CD4-positive, alpha-beta T cell treated with Interleukin-6 at 100 ng/mL for 8 hours (primary cell): ENCODE data around the gene SELPLG.
A peak's percentile ranks its signal among the peaks of the same experiment; 100 is the strongest.
"Not testable (repeated sequence)": the region's sequence is repeated elsewhere in the genome, so short reads cannot be mapped to it uniquely, and the experiment has no call there.

Experiments
- DNase-seq: peaks from one replicate; pipeline ENCODE4 v3.0.0-alpha.2; 2020; ENCODE audit warnings: mixed read lengths, low spot score

SELPLG gene

GRCh38 chr12:108618953-108619274 lies 14.8 kb downstream of the SELPLG start:
- not testable (repeated sequence) for DNase-seq

DNA sequence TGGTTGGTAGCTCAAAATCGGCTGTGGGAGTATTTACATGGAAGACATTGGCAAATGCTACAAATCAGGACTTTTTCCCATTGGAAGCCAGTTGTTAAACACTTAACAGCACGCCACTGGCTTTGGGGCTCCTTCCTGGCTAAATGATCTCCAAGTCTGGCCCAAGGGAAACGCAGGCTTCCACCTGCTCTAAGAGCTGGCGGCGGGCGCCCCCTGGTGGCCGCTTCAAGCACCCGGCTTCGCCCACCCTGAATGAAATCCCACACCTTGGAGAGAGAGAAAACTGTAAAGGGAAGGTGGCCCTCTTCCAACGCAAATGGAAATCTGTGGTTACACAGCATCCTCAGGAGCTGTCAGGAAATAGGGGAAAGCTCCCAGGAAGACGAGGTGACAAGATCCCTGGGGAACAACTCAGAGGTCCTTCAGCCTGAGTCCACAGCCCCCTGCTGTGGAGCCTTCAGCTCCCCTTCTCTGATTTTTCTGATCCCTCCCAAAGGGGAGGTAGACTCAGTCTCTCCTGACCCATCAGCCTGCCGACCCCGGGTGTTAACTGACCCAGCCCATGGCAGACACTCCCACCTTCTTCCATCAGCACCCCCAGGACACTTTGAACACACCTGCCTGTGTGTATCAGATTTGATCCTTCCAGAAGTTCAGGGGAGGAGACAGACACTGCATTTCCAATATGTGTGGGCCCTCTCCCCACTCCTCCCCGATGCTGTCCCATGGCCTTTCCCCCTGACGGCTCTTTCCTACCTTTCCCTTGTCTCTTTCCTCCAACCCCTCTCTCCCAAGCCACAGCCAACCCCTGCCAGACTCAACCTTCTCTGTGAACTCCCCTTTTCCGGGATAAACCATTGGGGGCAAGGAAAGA lies 15.4 kb downstream of the SELPLG start:
- peak; percentile 69 for DNase-seq

DNA sequence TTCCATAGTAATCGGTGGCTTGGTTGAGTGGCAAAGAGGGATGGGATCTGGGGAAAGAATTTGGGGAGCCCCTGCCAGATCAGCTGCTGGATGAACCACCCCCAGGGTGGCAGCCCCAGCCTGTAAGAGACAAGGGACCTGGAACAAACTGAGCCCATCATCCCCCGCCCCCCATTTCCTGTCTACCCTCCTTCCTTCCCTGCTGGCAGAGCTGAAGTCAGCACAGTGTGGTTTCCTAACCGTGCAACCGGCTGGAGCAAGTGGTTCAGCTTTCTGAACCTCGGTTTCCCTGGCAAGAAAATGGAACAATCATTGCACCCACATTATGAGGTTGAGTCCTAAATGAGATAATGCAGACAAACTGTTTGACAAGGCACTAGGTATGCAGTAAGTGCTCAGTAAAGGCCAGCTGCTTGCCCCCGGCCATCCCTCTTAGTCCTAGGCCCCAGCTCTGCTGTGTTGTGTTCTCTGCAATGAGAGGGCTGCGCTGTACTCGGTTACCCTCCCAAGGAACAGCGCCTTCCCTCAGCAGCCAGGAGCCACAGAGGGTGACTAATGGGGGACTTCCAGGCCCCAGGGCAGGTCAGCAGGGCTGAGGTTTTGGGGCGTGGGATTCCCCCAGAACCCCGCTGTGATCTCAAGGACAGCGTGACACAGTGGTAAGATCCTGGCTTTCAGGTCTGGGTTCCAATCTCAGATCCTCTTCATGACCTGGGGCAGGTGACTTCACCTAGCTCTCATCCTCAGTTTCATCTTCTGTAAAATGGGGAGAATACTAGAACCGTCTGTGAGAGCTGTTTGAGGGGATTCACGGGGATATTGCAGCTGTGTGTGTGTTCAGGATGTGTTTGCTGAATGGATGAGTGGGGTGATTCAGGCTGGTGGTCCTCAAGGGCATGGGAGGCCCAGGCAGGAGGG lies 16.5 kb downstream of the SELPLG start:
- peak; percentile 76 for DNase-seq

DNA sequence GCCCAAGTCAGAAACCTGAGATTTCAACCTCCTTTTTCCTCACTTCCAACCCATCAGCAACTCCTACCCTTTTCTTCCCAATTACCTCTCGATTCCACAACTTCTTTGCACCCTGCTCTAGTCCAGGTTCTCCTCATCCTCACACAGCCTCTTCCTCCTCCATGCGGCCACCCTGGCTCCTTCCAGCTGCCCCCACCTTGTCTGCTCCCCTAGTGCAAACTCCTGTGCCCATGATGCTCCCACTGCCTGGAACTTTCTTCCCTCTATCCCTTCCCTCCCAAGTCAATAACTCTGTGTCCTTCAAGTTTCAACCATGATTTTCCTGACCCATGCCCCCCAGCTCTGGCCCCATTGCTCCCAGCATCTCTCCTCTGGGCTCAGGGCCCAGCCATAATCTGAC lies 17.3 kb downstream of the SELPLG start:
- no peak for DNase-seq

- DNase-seq = no peak
Measured at GRCh38 chr12:108615918-108616317, 17.8 kb downstream of the SELPLG start.

DNA sequence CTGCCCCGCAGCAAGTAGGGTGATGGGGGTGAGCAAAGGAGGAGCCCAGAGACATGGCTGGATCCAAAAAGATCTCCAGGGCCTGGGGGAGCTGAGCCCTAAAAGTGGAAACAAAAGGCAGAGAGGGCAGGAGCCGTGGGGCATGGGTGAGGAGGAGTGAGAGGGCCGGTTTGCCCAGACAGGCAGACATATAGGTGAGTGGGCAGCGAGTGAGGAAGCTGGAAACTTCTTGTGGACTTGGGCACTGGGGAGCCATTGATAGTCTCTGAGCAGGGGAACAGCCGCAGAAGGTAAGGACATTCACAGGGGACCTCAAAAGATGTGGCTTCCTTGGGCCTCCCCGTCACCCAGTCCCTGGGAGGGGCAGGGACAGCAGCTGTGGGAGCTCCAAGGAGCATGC lies 19.1 kb downstream of the SELPLG start:
- no peak for DNase-seq

- DNase-seq = no peak
Measured at GRCh38 chr12:108614041-108614440, 19.7 kb downstream of the SELPLG start.

- DNase-seq = no peak
Measured at GRCh38 chr12:108613548-108613947, 20.1 kb downstream of the SELPLG start.

- no peak for DNase-seq
Measured at GRCh38 chr12:108612788-108613282, 20.9 kb downstream of the SELPLG start.

DNA sequence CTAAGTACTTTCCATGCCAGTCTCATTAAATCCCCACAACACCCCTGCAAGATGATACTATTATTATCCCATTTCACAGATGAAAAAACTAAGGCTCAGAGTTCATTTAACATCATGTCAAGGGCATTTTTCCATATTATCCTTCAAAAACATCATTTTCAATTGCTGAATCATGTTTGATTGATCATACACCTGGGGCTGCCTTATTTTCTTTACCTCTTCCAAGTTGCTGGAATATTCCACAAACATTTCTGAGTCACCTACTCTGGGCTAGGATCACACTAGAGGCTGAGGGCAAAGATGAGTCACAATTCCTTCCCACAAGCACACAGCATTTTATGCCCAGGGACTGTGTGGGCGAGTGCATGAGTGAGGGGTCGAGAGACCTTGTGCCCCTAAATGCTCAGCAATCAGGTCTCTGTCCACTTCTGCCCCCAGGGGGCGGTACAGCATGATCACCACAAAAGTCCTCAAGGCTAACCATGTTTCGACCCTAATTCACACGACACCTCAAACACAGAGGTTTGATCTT lies 21.7 kb downstream of the SELPLG start:
- peak; percentile 34 for DNase-seq

GRCh38 chr12:108610856-108611605 lies 22.7 kb downstream of the SELPLG start:
- no peak for DNase-seq

GRCh38 chr12:108610336-108610815 lies 23.3 kb downstream of the SELPLG start:
- DNase-seq = no peak

DNA sequence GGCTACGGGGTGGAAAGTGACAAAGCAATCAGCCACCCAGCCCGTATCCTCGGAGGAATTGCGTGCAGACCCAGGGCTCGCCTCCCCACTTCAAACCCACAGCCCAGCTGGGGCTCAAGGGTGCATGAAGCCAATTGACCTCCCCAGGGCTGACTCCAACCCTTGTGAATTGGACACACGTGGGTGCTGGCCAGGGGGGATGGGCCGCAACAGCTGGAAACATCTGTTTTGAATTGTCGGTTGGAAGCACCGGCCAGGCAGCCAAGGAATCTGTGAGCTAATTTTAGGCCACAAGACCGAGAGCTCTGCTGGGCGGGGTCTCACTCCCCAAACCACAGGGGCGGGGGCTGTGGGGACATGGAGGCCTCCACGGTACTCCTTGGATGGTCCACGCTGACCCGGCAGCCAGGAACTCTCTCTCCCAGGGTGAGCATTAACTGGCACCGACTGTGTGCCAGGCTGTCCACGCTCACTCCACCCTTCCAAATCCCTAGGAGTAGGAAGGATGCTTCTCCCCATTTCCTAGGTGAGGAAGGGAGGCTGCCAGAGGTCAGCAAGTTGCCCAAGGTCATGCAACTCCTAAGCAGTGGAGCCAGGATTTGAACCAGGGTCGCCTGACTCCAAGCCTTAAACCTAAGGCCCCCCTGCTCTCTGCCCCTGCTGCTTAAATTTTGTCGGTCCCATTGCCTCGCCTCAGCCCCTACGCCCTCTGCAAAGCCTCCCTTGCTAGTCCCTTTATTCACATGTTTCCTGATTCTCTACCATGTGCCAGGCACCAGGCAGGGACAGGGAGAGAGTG lies 24.0 kb downstream of the SELPLG start:
- no peak for DNase-seq

GRCh38 chr12:108608616-108609015 lies 25.1 kb downstream of the SELPLG start:
- DNase-seq = no peak

- DNase-seq = no peak
Measured at GRCh38 chr12:108607981-108608600, 25.6 kb downstream of the SELPLG start.

DNA sequence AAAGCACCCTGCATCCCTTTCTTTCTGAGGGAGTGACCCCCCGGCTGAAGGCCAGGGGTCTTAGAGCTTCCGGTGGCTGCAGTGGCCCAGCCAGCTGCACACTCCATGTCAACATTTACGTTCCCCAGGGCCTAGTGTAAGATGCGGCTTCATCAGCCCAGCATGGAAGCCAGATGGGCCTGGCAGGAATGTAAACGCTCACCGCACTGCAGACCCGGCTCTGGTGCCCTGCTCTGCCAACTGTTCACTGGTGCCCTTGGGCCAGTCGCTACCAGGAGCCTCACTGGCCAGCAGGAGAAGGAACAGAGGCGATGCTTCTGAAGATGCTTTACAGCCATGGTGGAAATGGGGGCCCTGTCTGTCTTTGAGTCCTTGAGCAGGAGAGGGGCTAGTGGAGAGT lies 27.2 kb downstream of the SELPLG start:
- no peak for DNase-seq

GRCh38 chr12:108605690-108606406 lies 27.8 kb downstream of the SELPLG start:
- no peak for DNase-seq

DNA sequence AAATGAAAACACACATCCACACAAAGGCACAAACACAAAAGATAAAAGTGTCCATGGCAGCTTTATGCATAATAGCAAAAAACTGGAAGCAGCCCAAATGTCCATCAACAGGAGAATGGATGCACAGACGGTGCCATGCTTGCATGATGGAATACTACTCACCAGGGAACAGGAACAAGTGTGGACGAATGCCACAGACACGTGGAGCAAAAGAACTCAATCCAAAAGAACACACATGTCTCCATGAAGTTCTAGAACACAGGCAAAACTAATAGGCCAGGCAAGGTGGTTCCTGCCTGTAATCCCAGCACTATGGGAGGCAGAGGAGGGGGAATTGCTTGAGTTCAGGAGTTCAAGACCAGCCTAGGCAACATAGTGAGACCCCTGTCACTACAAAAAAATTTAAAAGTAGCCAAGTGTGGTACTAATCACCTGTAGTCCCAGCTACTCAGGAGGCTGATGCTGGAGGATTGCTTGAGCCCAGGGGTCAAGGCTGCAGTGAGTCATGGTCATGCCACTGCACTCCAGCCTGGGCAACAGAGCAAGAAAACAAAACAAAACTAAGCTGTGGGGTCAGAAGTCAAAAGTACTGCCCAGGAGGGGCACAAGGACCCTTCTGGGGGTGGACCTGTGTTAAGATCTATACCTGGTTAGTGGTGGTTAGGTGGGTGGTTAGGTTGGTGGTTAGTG lies 28.5 kb downstream of the SELPLG start:
- DNase-seq = no peak
